NT2/D1 (cell line): ENCODE data around the gene BHLHA15.

ENCODE experiments used
- YY1 ChIP-seq: IDR thresholded peaks from 2 replicates; pipeline ENCODE4 v1.6.1; 2011; ENCODE audit not compliant: insufficient read length, insufficient read depth
- ZNF274 ChIP-seq: IDR thresholded peaks from 2 replicates; pipeline ENCODE4 v1.6.1; 2011; ENCODE audit warnings: mild to moderate bottlenecking, low read depth, low read length

GRCh38 chr7:98180751-98181150 lies 30.5 kb upstream of the BHLHA15 start:
- TF ChIP-seq ZNF274 (no peak), YY1 (no peak)
